Right ventricle myocardium superior (tissue), 1 donor: ENCODE measurements around the gene GRIK1. TPM values are rescaled to one million over a fixed set of nuclear protein-coding genes. Genes with fewer than 3 reads are reported as not detected.
A peak's percentile ranks its signal among the peaks of the same experiment; 100 is the strongest.

Experiments used
- ATAC-seq: fragments of 200-7000 bp; cut with Tn5 transposase; one replicate; pipeline ENCODE4 v1.9.1; 2020; ENCODE audit warnings: mild to moderate bottlenecking; ENCODE audit not compliant: poor library complexity
- DNase-seq: peaks from one replicate; pipeline ENCODE4 v3.0.0-alpha.2; 2020
- intact Hi-C: fragments of 100-400 bp; cut with DNase I; formaldehyde crosslinking; loops from one replicate; pipeline ENCODE4 v1.11.2; 2022
- total RNA-seq: library from RNA; stranded (reverse); fragmentation: NEBNext Ultra II Directional; extraction: Animal tissue kit (Norgen Biotek cat#: 25700); gene quantifications from one replicate; pipeline ENCODE4 v1.2.1, GENCODE V29; 2021
- donor health status: DM: no; HTN: yes; CAD: no; lungs with severe emphysema.

GRIK1 gene
- total RNA-seq, 1 donor from 2014 or later = not detected

DNA sequence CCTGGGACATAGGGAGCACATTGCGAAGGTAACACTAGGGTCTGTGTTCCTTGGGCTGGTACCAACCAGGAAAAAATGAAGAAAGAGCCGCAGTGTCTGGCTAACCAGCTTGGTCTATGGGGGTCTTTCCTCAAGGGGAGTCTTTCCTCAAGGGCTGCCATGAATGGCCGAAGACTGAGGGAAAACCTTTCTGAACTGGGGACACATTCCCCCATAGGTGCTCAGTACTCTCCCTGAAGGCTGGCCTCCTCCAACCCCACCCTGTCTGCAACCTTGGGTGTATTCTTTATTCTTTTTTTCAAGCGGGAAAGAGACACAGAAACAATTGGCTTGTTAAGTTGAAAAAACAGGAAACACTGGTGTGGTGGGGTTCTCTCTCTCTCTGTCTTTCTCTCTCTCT is 440.6 kb downstream of the GRIK1 start:
- intact Hi-C loops = no loop called here
- no peak for ATAC-seq
- no peak for DNase-seq

GRCh38 chr21:29496337-29496736 is 443.5 kb downstream of the GRIK1 start:
- intact Hi-C loops = no loop called here
- no peak for ATAC-seq
- no peak for DNase-seq

- intact Hi-C loops = no loop called here
- no peak for DNase-seq
- ATAC-seq = no peak
Measured at GRCh38 chr21:29490016-29490415, 449.8 kb downstream of the GRIK1 start.

DNA sequence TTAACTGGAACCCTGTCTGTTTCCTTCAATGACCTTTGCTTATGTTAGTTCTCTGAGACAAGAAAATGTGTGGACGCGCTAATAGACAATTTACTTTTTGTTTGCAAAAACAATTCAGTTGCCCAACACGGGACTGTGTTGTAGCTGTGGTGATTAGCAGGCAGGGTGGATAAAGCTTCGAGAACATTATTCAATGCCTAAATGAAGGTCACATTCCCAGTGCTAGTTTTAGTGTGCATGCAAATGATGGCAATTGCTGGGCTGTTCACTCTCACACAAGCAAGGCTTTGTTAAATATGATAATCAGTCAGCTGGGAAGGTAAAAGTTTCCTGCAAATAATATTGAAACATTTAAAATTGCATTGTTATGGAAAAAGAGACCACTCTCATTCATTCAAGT is 452.6 kb downstream of the GRIK1 start:
- ATAC-seq = peak; percentile 49
- intact Hi-C loops = no loop called here
- DNase-seq = no peak

Other genes with a start within 250 kb of the GRIK1 start
- not detected for gene CLDN17, start 226.8 kb upstream of the GRIK1 start, total RNA-seq